ENCODE results near the gene KLRG1. TPM values are rescaled to one million over a fixed set of nuclear protein-coding genes. Genes with fewer than 3 reads are reported as not detected.

The KLRG1 gene
- total RNA-seq, 2 experiments from 2014 or later = 4.9 to 12.5 TPM

DNA sequence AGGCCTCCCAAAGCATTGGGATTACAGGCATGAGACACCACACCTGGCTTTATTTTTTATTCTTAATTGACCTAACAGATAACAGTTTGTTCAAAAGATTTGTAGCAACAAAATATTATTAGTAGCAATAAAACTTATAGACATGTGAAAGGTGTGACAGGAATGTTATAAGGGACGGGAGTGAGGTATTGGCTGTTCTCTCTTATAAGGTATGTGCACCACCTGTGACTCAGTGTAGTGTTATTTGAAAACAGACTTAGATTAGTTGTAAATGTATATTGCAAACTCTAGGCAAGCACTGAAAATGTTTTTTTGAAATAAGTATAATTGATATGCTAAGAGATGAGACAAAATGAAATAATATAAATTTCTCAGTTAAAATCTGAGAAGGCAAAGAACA lies 57.8 kb downstream of the KLRG1 start:
- ChIA-PET CTCF (ENCODE audit: unreplicated experiment) (no interaction called here), POLR2A (no interaction called here)
- TF ChIP-seq, protein P1, sequence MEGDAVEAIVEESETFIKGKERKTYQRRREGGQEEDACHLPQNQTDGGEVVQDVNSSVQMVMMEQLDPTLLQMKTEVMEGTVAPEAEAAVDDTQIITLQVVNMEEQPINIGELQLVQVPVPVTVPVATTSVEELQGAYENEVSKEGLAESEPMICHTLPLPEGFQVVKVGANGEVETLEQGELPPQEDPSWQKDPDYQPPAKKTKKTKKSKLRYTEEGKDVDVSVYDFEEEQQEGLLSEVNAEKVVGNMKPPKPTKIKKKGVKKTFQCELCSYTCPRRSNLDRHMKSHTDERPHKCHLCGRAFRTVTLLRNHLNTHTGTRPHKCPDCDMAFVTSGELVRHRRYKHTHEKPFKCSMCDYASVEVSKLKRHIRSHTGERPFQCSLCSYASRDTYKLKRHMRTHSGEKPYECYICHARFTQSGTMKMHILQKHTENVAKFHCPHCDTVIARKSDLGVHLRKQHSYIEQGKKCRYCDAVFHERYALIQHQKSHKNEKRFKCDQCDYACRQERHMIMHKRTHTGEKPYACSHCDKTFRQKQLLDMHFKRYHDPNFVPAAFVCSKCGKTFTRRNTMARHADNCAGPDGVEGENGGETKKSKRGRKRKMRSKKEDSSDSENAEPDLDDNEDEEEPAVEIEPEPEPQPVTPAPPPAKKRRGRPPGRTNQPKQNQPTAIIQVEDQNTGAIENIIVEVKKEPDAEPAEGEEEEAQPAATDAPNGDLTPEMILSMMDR (conservative IDR thresholded peaks at IDR 0.05; ENCODE audit: low read length) = no peak
- Histone ChIP-seq H3K4me1 (ENCODE audit: insufficient read depth, low read length, poor library complexity, severe bottlenecking) (no peaks in the 10 kb centered on the region), H3K9me3 (ENCODE audit: low read length) (no peaks in the 10 kb centered on the region), H3K9me2 (ENCODE audit: insufficient read depth, low read length) (no peaks in the 10 kb centered on the region), H3K79me2 (ENCODE audit: insufficient read depth, low read depth, low read length) (no peaks in the 10 kb centered on the region), H3K4me2 (ENCODE audit: low read length) (no peak overlapping the region), H3K36me3 (ENCODE audit: insufficient read depth, low read length) (no peaks in the 10 kb centered on the region), H2AFZ (ENCODE audit: low read length) (no peak overlapping the region), H3K27ac (ENCODE audit: low read depth, low read length, poor library complexity, severe bottlenecking) (no peak overlapping the region), H4K20me1 (ENCODE audit: insufficient read depth, low read length) (no peaks in the 10 kb centered on the region), H3K4me3 (ENCODE audit: low read depth, low read length, poor library complexity, severe bottlenecking) (no peak overlapping the region)
- no peak for DNase-seq (ENCODE audit: low spot score)
- intact Hi-C loops (cut with micrococcal nuclease; ENCODE audit: unreplicated experiment) = no loop called here
- no TSS peak for BruUV-seq (replicated peaks)

DNA sequence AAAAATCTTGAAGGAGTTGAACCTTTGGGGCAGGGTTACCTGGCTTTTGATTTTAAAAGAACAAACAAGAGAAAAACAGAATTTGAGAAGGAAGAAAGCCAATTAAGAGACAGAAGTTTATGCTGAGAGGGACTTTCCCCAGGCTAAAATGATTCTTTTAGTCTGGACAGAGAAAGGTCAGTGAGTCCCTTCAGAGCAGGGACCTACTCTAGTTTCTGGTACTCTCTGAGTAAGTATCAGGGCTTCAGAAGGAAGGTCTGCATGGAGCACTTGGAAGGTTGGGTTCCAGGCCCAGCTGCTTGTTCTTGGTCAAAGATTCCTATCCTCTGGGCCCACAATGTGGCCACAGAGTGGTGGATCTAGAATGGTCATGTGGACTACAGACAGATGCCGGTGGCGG lies 59.6 kb downstream of the KLRG1 start:
- ChIA-PET CTCF (ENCODE audit: unreplicated experiment) (interaction anchor here (1.0 to 1.7 kb wide), 2 partner anchors 10 to 12 kb away, joined by 4 to 5 read pairs; no protein-coding TSS in a partner anchor), POLR2A (interaction anchor here (0.7 to 1.4 kb wide), 3 partner anchors 12 to 217 kb away, joined by 3 to 6 read pairs (median 4); no protein-coding TSS in a partner anchor)
- Histone ChIP-seq H3K27ac (ENCODE audit: low read depth, low read length, poor library complexity, severe bottlenecking) (no peak overlapping the region), H2AFZ (ENCODE audit: low read length) (no peak overlapping the region), H3K4me2 (ENCODE audit: low read length) (no peak overlapping the region), H3K4me3 (ENCODE audit: low read depth, low read length, poor library complexity, severe bottlenecking) (no peak overlapping the region), H3K4me1 (ENCODE audit: insufficient read depth, low read length, poor library complexity, severe bottlenecking) (no peaks in the 10 kb centered on the region), H3K79me2 (ENCODE audit: insufficient read depth, low read depth, low read length) (no peaks in the 10 kb centered on the region), H3K36me3 (ENCODE audit: insufficient read depth, low read length) (no peaks in the 10 kb centered on the region), H3K9me3 (ENCODE audit: low read length) (no peaks in the 10 kb centered on the region), H4K20me1 (ENCODE audit: insufficient read depth, low read length) (no peaks in the 10 kb centered on the region), H3K9me2 (ENCODE audit: insufficient read depth, low read length) (no peaks in the 10 kb centered on the region)
- TF ChIP-seq EZH2phosphoT487 (IDR thresholded peaks at IDR 0.05; ENCODE audit: borderline replicate concordance, low read depth, low read length) = no peak
- TF ChIP-seq, protein P1 (conservative IDR thresholded peaks at IDR 0.05; ENCODE audit: low read length) = no peak
- no peak for DNase-seq (ENCODE audit: low spot score)
- intact Hi-C loops (cut with micrococcal nuclease; ENCODE audit: unreplicated experiment) = no loop called here
- no TSS peak for BruUV-seq (replicated peaks)

DNA sequence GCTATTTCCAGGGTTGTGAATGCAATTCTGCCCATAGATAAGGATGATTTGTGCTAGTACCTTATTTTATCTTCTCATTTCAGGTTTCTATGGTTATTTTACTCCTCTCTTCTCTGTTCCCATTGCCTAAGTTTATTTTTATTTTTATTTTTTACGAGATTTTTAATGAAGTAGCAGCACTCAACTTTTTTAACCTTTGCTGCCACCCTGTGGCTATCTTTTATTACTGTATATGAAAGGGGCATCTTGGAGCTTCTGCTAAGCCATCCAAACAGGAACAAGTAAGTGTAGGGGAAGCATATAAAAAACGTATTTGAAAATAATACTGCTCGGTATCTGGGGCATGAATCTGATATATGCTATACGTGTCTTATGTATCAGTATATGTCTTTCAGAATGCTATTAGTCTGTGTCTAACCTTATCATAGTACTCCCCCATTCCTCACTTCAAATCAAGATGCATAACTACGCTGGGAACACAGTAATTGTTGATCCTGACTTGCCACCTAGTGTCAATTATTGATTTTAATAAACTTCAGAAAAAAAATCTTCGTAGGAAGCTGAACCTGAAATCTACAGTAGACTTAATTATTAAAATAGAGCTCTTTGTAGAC lies 60.3 kb downstream of the KLRG1 start:
- no peak overlapping the region for H3K4me3 ChIP-seq (ENCODE audit: low read depth, low read length, poor library complexity, severe bottlenecking)
- no peaks in the 10 kb centered on the region for H4K20me1 ChIP-seq (ENCODE audit: insufficient read depth, low read length)
- no peaks in the 10 kb centered on the region for H3K9me2 ChIP-seq (ENCODE audit: insufficient read depth, low read length)
- H3K27ac ChIP-seq (ENCODE audit: low read depth, low read length, poor library complexity, severe bottlenecking) = no peak overlapping the region
- CTCF ChIA-PET (ENCODE audit: unreplicated experiment) = interaction anchor here (1.0 to 1.7 kb wide), 2 partner anchors 11 to 13 kb away, joined by 4 to 5 read pairs; no protein-coding TSS in a partner anchor
- POLR2A ChIA-PET = interaction anchor here (0.7 to 1.4 kb wide), 4 partner anchors 12 to 218 kb away, joined by 3 to 6 read pairs (median 3); no protein-coding TSS in a partner anchor
- peak; percentile 64 for DNase-seq (ENCODE audit: low spot score)
- TF ChIP-seq, protein P1 (conservative IDR thresholded peaks at IDR 0.05; ENCODE audit: low read length) = peak; percentile 93
- TF ChIP-seq EZH2phosphoT487 (IDR thresholded peaks at IDR 0.05; ENCODE audit: borderline replicate concordance, low read depth, low read length) = no peak
- no peaks in the 10 kb centered on the region for H3K4me1 ChIP-seq (ENCODE audit: insufficient read depth, low read length, poor library complexity, severe bottlenecking)
- H3K9me3 ChIP-seq (ENCODE audit: low read length) = no peaks in the 10 kb centered on the region
- H2AFZ ChIP-seq (ENCODE audit: low read length) = no peak overlapping the region
- BruUV-seq (replicated peaks) = no TSS peak
- H3K79me2 ChIP-seq (ENCODE audit: insufficient read depth, low read depth, low read length) = no peaks in the 10 kb centered on the region
- no peak overlapping the region for H3K4me2 ChIP-seq (ENCODE audit: low read length)
- intact Hi-C loops (cut with micrococcal nuclease; ENCODE audit: unreplicated experiment) = no loop called here
- no peaks in the 10 kb centered on the region for H3K36me3 ChIP-seq (ENCODE audit: insufficient read depth, low read length)

All from OCI-LY7 (cell line).